GM18867 (cell line): ENCODE results near the gene WNT7A.

Experiments
- ATAC-seq: cut with Tn5 transposase; IDR thresholded peaks from one replicate; pipeline ENCODE4 v1.9.1; 2021; ENCODE audit warnings: mild to moderate bottlenecking, moderate library complexity; ENCODE audit not compliant: unreplicated experiment

The WNT7A gene

DNA sequence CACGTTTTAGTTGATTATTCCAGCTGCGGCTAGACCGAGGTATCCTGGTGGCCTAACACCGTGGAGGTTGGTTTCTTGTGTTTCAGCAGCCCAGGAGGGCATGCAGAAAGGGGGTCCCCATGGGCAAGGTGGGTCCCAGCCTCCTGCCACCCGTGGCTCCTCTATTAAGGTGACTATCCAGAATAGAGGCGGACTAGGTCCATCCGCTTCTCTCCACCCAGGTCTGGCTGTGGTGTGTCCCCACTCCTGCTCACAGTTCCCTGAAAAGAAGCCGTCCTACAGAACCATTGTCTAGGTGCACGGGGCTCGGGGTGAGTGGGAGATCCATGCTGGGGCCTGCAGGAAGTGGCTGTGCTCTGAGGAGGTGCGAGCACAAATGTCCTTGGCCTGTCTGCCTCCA is 81.5 kb downstream of the WNT7A start:
- ATAC-seq, result no peak

DNA sequence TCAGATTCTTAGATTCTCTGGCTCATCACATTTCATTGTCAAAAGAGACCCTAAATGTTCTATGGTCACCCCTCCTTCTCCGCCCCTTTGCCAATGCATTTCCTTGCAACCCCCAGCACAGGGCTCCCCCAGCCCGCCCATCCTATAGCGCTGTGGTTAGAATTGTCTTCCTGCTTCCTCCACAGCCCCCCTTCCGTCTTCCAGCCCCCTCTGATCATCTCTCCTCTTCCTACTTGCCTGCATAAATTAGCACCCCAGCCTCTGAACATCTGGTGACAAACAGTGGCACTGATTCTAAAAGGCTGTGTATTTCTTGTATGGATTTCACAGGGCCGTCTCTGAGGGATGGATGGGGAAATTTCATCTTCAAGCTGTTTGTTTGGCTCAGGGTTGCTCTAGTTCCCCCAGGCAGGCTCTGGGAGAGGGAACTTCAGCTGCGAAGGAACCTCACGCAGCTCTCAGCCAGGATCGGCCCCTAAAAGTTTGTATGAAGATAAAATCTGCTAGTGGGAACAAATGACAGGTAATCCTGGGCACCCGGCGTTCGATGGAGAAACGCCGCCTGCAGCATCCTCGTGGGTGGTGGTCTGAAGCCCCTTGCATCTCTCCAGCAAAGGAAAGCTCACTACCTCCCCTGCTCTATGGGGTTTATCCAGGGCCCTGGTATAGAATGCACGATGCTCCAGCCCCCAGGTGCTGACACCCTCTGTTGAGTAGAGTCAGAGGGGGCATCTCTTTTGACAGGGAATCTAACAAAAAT is 83.0 kb downstream of the WNT7A start:
- no peak for ATAC-seq

DNA sequence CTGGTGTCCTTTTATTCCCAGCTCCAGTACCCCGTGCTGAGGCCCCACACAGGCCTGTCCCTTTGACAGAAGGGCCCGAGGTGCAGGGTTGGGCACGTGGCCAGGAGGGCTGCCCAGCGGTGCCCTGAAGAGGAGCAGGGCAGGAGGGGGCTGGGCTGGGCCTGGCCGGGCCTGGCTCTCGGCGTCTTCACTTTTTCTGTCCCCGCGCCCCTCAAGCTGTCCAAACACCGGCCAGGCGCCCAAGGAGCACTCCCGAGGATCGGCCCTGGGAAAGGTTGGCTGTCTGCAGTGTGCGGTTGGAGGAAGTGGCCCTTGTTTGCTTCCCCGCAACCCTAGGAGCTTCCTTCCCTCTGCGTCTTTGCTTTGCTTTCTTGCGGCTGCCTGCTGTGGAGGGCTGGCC is 84.1 kb downstream of the WNT7A start:
- ATAC-seq, result no peak

DNA sequence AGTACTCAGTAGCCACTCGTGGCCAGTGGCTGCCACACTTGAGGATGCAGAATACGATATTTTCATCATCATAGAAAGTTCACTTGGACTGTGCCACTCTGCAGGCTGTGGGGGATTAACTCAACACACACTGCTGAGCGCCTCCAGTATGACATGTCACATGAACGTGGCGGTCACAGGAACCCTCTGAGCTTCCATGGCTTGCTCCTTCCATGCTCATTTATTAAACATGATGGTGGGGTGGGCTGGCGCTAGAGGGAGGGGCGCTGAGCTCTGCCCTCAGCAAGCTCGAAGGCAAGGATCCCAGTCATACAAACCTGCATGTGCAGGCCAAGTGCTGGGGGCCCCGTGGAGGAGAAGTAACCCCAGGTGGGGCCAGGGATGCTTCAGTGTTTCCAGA is 85.5 kb downstream of the WNT7A start:
- no peak for ATAC-seq

DNA sequence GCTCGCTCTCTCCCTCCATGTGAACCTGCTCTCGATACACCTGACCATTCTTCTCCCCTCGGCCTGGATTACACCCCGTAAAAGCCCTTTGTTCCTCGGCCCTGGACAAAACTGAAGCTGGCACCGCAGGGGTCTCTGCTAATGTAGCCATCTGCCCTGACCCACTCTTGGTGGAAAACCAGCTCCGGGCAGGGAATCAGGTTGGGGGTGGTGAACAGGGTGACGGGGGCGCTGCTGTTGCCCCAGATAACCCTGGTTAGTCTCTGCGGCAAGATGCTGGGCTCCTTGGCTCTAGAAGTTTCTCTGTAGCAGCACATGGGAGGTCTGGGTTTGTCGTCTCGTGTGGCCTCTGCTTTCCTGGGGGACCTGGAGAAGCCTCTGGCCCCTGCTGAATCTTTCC is 86.4 kb downstream of the WNT7A start:
- ATAC-seq, result no peak

DNA sequence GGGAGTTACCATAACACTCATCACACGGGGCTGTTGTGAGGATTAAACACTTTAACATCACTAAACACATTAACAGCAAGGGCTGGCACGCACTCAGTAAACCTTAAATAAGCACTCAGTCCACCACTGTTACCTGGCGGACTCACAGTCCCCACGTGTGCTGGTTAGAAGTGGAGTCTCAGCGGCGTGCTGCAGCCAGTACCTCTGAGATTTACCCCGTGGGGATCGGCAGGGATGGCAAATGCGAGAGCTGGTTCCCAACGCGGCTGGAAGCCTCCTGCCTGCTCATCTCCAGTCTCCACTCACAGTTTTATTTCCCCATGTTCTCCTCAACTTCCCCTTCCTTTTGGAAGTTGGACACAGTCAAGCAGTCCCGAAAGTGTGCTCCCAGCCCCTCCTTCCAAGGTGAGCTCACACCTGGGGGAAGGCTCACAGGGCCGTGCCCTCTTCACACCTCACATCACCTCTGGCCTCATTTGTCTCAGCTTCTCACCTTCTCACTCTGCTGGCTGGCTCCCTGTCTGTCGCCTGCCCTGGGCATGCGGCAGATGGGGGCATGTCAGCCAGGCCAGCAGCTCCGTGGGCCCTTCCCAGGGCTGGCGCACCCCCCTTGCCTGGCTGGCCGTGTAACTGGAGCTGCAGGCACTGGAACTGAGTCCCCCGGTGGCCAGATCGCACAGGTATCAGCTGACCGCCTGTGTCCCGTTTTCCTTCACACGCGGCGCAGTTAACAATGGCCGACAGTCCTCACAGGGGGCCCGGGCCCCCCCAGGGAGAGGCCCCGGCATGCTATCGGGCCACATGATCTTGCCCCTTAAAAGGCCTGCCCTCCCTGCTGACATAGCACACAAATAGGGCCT is 87.1 kb downstream of the WNT7A start:
- ATAC-seq, result no peak

DNA sequence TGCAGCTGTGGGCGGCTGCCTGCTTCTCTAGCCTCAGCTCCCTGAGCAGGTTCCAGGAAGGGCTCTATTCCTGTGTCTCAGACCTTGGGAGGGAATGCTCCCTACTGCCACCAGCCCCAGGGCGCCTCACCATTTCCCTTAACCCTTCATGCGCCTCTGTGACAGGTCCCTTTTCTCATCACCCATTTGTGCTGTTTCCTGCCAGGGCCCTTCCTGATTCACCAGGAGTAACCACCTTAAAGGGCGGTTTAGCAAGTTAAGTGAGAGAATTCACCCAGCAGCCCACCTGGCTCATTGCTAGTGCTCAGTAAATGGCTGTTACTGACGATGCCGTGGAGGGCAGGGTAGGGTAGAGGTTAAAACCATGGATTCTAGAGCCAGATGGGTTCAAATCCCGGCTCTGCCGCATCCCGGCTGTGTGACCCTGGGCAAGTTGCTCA is 87.8 kb downstream of the WNT7A start:
- no peak for ATAC-seq

DNA sequence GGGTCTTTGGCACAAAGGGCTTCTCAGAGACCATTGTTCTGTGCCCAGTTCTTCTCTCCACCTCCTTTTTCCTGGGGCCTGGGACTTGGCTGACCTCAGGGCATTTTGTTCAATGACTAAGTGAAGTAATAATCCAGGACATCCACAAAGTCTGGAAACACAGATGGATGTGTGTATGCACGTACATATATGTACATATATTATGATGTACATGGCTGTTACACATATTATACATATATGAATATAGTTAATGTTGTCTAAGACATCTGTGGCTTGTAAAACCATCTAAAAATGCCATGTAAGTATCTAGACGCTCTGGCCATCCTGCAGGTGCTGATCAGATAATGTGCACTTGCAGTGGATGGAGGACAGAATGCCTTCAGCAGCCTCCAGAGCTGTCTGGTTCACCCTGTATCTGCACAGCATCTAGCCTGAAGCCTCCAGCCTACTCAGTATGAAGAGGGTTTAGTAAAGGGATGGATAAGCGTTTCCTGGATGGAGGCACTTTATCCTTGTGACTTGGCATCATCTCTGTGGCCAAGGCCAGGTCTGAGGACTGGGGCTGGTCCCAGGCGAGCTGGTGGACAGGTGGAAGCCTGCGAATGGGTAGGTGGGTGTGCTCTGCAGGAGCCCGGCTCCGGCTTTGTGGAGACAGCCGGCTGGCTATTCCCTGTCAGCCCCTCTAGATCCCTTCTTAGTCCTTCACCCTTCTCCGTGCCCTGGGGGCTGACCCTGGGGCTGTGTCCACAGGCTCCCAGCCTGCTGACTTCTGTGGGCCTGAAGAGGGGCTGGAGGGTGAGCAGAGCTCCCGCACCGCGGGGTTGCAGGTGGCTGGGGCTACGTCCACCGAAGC is 88.4 kb downstream of the WNT7A start:
- ATAC-seq, result no peak

DNA sequence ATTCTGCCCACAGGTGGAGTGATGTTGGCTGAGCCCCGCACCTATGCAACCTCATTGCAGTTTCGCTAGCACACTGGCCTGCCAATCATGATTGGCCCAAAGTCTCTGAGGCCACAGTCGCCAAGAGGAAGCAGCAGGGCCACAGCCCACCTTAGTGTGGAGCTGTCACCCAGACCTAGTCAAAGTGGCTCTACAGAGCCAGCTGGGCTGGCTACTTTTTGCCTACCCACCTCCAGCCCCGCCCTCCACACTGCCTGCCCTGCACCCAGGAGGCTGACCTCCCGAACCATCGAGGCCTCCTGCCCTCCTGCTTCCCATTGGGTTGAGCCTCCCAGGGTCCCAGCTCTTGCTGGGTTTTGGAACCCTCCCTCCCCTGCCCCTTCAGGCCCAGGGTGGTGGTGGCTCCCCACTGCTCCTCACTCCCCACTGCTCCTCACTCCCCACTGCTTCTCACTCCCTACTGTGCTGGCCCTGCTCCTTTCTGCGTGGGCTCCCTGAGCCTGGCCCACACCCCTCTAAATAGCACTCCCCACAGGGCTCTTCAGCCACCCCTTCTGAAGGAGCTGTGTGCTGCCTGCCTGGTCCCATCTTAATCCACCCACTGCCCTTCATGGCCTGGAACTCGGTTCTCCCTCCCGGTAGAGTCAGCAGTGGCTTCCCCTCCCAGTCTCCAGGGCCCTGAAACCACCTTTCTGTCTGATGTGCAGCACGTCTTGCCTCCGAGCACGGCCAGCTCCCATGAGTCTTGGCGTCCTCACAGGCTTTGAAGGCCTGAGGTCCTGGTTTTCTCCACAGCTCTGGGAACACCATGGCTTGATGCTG is 89.3 kb downstream of the WNT7A start:
- ATAC-seq, result no peak

DNA sequence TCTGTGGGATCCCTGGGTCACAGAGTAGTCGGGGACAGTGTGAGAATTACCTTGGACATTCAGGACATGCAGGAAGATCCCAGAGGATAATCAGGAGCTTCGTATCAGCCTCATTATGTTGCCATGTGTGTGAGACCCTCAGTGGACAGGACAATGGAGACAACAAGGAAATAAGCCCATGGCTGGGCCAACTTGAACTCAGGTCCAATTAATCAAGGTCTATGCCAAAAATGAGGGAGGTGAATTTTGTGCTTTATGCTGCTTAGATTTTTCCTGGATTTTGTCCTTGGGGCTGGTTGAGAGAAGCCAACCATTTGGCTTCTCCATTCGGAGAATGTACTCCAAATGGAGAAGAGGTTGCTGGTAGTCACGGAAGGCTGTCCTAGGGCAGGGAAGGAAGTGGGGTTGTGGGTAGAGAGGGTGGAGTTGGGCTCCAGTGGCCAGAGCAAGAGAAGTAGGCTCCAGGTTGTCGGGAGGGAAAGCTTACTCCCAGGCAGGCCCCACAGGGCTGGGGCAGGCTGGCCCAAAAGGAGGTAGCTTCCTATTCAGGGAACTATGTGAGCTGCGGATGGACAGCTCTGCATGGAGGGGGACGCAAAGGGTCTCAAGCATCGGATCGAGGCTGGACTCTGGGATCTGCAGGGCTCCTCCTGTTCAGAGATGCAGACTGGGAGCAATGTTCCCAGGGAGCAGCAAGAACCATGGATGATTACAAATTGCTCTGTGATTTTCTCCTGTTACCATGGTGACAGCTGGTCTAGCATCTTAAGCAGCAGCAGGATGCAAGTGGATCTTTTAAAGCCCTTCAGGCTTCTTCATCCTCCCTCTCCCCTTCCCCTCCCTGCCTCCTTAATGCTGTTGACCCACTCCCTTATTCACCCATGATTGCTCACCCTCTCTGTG is 91.1 kb downstream of the WNT7A start:
- no peak for ATAC-seq

DNA sequence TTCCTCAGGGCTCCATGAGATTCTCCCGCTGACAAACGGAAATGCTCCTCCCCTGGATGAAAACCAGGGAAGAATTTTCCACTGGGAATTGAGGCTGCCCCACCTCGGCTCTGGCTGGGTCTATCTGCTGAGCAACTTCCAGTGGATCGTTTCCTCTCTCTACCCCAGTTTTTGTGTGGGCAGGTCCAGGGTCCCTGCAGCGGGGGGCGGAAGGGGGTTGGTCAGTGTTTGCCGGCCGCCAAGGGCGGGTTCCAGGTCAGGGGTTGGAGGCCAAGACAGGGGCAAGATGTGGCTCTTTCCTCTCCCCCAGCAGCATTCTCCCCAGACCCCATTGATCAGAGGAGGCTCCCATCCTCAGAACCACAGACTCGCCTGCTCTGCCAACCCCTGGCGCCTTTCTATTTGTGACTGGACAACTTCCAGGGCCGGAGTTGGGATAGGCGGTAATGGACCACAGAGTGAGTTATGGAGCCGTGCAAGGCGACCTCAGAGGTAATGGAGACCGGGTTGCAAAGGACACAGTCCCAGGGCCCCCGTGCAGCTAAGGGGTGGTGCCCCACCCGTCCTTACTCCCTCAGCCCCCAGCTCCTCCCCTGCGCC is 92.2 kb downstream of the WNT7A start:
- ATAC-seq, result no peak

DNA sequence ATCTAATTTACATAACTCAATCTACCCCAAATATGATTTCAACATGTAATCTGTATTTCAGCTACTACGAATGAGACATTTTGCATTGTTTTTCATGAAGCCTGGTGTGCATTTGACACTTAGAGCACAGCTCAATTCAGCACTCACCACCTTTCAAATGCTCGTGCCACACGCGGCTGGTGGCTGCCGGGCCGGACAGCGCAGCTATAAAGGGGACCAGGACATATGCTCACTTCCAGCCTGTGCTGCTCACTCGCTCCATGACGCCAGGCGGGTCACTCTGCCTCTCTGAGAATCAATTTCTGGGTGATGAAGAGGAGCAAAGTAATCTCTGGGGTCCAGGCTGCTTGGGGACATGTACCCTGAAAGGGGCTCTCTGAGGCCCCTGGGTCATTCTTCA is 93.1 kb downstream of the WNT7A start:
- no peak for ATAC-seq

DNA sequence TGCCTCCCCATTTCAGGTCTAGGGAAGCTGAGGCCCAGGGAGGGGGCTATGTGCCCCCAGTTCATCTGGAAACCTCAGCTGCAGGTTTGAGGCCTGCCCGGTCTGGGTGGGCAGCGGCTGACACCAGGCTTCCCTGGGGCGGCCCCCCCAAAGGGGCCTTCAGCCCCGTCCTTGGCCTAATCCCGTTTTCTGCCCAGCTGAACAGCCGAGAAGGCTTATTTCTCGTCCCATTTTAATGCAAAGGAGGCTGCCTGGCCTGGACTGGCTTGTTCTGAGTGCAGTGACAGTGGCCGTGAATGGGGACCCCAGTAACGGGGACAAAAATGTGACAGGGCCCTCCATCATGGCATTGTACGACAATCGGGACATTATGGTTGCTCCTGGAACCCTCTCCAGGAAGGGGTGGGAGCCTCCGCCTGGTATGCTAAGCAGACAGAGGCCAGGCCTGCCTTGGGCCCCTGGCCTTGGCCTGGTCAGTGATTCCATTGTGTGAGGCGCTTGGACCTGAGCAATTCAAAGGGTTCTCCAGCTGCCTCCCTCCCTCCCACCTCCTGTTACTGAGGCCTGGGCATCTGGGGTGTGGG is 93.9 kb downstream of the WNT7A start:
- ATAC-seq, result no peak

DNA sequence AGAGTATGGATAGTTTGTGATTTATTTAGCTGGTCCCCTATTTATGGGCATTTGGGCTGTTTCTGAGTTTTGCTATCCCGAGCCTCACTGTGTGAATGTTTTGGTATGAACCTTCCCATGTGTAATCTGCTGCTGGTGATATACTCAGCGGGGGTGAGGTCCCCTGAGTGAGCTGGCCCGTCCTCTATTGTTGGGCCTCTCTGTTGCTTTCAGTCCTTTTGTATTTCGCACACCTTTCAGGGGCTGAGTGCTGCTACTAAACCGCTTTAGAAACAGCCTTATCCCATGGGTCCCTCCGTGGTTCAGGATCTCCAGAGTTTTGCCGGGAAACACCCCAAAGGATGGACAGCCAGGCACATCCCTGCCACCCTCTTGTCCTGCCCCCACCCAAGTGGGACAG is 94.5 kb downstream of the WNT7A start:
- ATAC-seq, result no peak

DNA sequence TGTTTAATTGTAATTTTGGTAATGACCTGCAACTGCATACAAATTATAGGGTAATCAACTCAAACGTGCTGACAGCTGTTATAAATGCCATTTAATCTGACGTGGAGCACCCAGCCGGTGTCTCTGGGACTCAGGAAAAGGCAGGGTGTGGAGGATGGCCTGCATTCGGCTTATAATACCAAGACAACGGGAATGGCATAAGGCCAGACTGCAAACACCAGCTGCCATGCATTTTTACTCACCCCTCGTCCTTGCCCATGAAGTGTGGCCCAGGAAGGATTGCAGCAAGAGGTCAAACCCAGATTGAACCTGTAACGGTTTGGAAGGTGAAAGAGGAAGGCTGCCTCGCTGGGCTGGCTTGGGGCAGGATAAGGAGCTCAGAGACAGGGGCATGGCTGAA is 96.4 kb downstream of the WNT7A start:
- ATAC-seq, result no peak

DNA sequence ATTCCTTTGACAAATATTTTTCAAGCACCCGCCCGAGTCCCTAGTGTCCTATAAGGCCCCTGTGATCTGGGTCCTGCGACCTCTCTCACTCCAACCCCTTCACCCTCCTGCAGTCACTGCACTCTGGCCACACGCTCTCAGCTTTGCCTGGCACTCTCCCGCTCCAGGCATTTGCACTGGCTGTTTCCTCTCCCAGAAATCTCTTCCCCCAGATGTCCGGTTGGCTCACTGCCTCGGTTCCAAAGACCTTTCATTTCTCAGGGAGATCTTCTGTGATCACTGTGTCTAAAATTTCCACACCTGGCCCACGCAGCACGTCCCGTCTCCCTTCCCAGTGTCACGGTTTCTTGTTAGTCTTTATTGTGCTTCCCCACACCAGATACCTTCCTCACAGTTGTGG is 97.4 kb downstream of the WNT7A start:
- ATAC-seq, result no peak

DNA sequence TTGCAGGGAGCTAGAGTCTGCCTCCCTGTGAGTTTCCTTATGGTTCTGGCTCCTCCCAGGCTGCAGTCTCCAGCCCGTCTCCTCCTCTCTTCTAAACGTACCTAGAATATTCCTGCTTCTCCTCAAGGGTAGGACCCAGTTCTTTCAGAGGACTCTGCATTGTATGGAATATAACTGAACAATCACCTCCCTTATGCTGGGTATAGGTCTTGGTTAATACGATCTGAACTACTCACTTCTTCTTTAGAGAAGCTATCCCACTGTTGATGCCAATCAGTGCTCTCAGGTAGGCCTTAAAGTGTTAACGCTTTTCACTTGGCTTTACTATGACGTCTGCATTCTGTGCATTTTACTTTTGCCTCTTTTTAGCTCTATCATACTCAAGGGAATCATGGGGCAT is 98.5 kb downstream of the WNT7A start:
- ATAC-seq, result no peak

DNA sequence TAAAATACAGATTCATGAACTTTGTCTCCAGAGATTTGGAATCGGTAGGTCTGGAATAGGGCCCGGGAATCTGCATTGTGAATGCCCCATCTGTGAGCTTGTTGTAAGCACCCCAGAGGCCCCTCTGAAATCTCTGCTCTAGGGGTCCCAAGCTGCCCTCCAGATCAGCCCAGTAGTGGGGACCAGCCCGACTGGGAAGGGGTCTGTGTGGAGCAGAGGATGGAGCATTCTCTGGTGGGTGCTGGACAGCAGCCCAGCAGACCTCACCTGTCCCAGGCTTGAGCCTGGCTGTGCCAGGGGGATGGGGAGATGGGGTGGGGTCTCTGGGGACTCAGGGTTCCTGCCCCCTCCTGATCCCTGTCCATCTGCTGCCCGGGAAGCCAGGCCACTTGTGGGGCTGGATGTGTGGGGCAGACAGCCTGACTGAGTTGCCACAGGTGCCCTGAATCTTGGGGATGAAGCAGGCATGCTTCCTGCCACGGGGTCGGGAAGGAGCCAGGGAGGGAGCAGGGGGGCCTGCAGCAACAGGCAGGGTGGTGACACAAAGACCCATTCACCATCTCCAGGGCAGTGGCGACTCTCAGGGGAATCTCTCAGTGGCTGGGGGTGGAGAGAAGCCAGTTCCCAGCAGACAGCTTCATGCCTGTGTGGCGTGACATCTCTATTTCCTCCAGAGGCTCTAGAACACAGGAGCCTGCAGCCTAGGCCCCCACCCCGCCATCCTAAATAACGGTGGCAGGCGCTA is 99.3 kb downstream of the WNT7A start:
- no peak for ATAC-seq
